Neural cell (in vitro differentiated cells): ENCODE measurements around the gene XRCC3.

ENCODE experiments used
- CTCF ChIP-seq: fragments of 450-650 bp; IDR thresholded peaks from 2 replicates; pipeline ENCODE4 v1.5.1; 2014; ENCODE audit warnings: antibody characterized with exemption, mild to moderate bottlenecking, moderate library complexity; ENCODE audit not compliant: poor library complexity, severe bottlenecking
- EP300 ChIP-seq: fragments of 450-650 bp; conservative IDR thresholded peaks from 2 replicates; pipeline ENCODE4 v1.6.1; 2014; ENCODE audit warnings: antibody characterized with exemption, mild to moderate bottlenecking, moderate library complexity; ENCODE audit not compliant: poor library complexity, severe bottlenecking
- EZH2 ChIP-seq: fragments of 200-600, 300-800 bp; shearing (Covaris generic), sonication (generic); IDR thresholded peaks from 2 replicates; pipeline ENCODE4 v1.6.1; 2014; ENCODE audit warnings: antibody characterized with exemption, low read length, borderline replicate concordance, mild to moderate bottlenecking; ENCODE audit not compliant: insufficient read depth, poor library complexity, severe bottlenecking
- MXI1 ChIP-seq: fragments of 450-650 bp; conservative IDR thresholded peaks from 2 replicates; pipeline ENCODE4 v1.6.1; 2014; ENCODE audit warnings: antibody characterized with exemption, mild to moderate bottlenecking; ENCODE audit not compliant: poor library complexity, severe bottlenecking
- POLR2AphosphoS5 ChIP-seq: IDR thresholded peaks from 2 replicates; pipeline ENCODE4 v1.6.1; 2012
- RAD21 ChIP-seq: fragments of 450-650 bp; conservative IDR thresholded peaks from 2 replicates; pipeline ENCODE4 v1.6.1; 2014; ENCODE audit warnings: antibody characterized with exemption, mild to moderate bottlenecking, moderate library complexity
- REST ChIP-seq: IDR thresholded peaks from 2 replicates; pipeline ENCODE4 v1.6.1; 2012; ENCODE audit warnings: borderline replicate concordance
- TAF1 ChIP-seq: IDR thresholded peaks from 2 replicates; pipeline ENCODE4 v1.6.1; 2012; ENCODE audit warnings: low read depth

- TF ChIP-seq REST (no peak), RAD21 (no peak), CTCF (no peak), EZH2 (no peak), POLR2AphosphoS5 (no peak), MXI1 (no peak), TAF1 (no peak), EP300 (no peak)
These were observed 12.5 kb downstream of the XRCC3 start for GRCh38 chr14:103702497-103703432.
